HepG2 (cell line): Measurements from ENCODE around the gene CSTF2. TPM values are rescaled to one million over a fixed set of nuclear protein-coding genes. Genes with fewer than 3 reads are reported as not detected.

Experiments used
- ATRX ChIP-seq: sonication (generic); formaldehyde crosslinking; IDR thresholded peaks from 2 replicates; pipeline ENCODE4 v1.4.0; 2020; ENCODE audit warnings: missing genetic modification reagents, borderline replicate concordance
- DNMT1 ChIP-seq: sonication (generic); formaldehyde crosslinking; IDR thresholded peaks from 2 replicates; pipeline ENCODE4 v1.5.1; 2020; ENCODE audit warnings: mild to moderate bottlenecking, missing genetic modification reagents
- EP300 ChIP-seq, 3 experiments: sonication (generic) in 1 of 3; formaldehyde crosslinking in 1 of 3; IDR thresholded peaks; 2 replicates each; pipeline versions ENCODE4 v1.5.1 to v1.6.1; 2011 to 2020; ENCODE audit warnings: low read depth in 2 of 3, low read length in 2 of 3, borderline replicate concordance in 1 of 3, improper control_type of control experiment in 1 of 3, mild to moderate bottlenecking in 1 of 3, missing genetic modification reagents in 1 of 3, moderate library complexity in 1 of 3
- KDM1A ChIP-seq: IDR thresholded peaks from 2 replicates; pipeline ENCODE4 v1.6.1; 2016; ENCODE audit warnings: missing compliant biosample characterization
- LCORL ChIP-seq, 2 experiments: fragments of 450-650 bp in 1 of 2; sonication (generic) in 1 of 2; formaldehyde crosslinking in 1 of 2; IDR thresholded peaks; 2 replicates each; pipeline versions ENCODE4 v1.5.0 to v1.6.1; 2017 to 2020; ENCODE audit warnings: antibody characterized with exemption in 1 of 2, missing genetic modification reagents in 1 of 2
- NR2F6 ChIP-seq, 2 experiments: IDR thresholded peaks; 2 replicates each; pipeline ENCODE4 v1.6.1; 2016; ENCODE audit warnings: antibody characterized with exemption in 1 of 2, mild to moderate bottlenecking in 1 of 2
- PAWR ChIP-seq: sonication (generic); formaldehyde crosslinking; IDR thresholded peaks from 2 replicates; pipeline ENCODE4 v1.4.0; 2020; ENCODE audit warnings: missing genetic modification reagents, mild to moderate bottlenecking, borderline replicate concordance
- PPARG ChIP-seq: conservative IDR thresholded peaks from 2 replicates; pipeline ENCODE4 v1.6.1; 2016; ENCODE audit warnings: missing biosample characterization, missing genetic modification reagents
- RBAK ChIP-seq: sonication (generic); formaldehyde crosslinking; IDR thresholded peaks from 2 replicates; pipeline ENCODE4 v1.5.1; 2020; ENCODE audit warnings: mild to moderate bottlenecking, missing genetic modification reagents
- RFX3 ChIP-seq: IDR thresholded peaks from 2 replicates; pipeline ENCODE4 v1.6.1; 2016; ENCODE audit warnings: missing biosample characterization, missing genetic modification reagents
- SIN3B ChIP-seq: fragments of 150-350 bp; IDR thresholded peaks from 2 replicates; pipeline ENCODE4 v1.6.1; 2014; ENCODE audit warnings: low read length
- SMAD9 ChIP-seq: sonication (generic); formaldehyde crosslinking; IDR thresholded peaks from 2 replicates; pipeline ENCODE4 v1.5.1; 2020; ENCODE audit warnings: mild to moderate bottlenecking, missing genetic modification reagents
- TAF1 ChIP-seq: sonication (generic); formaldehyde crosslinking; IDR thresholded peaks from 2 replicates; pipeline ENCODE4 v1.4.0; 2020; ENCODE audit warnings: missing genetic modification reagents
- TOE1 ChIP-seq: sonication (generic); formaldehyde crosslinking; IDR thresholded peaks from 2 replicates; pipeline ENCODE4 v1.4.0; 2020; ENCODE audit warnings: mild to moderate bottlenecking, missing genetic modification reagents
- ZMYM4 ChIP-seq: sonication (generic); formaldehyde crosslinking; IDR thresholded peaks from 2 replicates; pipeline ENCODE4 v1.8.1; 2023; ENCODE audit warnings: mild to moderate bottlenecking, missing genetic modification reagents
- ZNF136 ChIP-seq: sonication (generic); formaldehyde crosslinking; IDR thresholded peaks from 2 replicates; pipeline ENCODE4 v1.8.1; 2022; ENCODE audit warnings: low read depth, mild to moderate bottlenecking, moderate library complexity, missing genetic modification reagents
- ZNF160 ChIP-seq: sonication (generic); formaldehyde crosslinking; IDR thresholded peaks from 2 replicates; pipeline ENCODE4 v1.8.0; 2022; ENCODE audit warnings: mild to moderate bottlenecking, inconsistent platforms, missing genetic modification reagents
- ZNF343 ChIP-seq: sonication (generic); formaldehyde crosslinking; IDR thresholded peaks from 2 replicates; pipeline ENCODE4 v1.4.0; 2020; ENCODE audit warnings: mild to moderate bottlenecking, missing genetic modification reagents
- ZNF503 ChIP-seq: sonication (generic); formaldehyde crosslinking; IDR thresholded peaks from 2 replicates; pipeline ENCODE4 v1.4.0; 2020; ENCODE audit warnings: missing genetic modification reagents
- ZNF737 ChIP-seq: sonication (generic); formaldehyde crosslinking; IDR thresholded peaks from 2 replicates; pipeline ENCODE4 v1.5.0; 2020; ENCODE audit warnings: missing genetic modification reagents, mild to moderate bottlenecking, borderline replicate concordance
- ZSCAN21 ChIP-seq: sonication (generic); formaldehyde crosslinking; IDR thresholded peaks from 2 replicates; pipeline ENCODE4 v1.8.0; 2022; ENCODE audit warnings: mild to moderate bottlenecking, missing genetic modification reagents, moderate library complexity, borderline replicate concordance
- polyA plus RNA-seq, 8 experiments: library from polyadenylated mRNA; depleted of rRNA in 3 of 8; stranded (reverse) in 7 of 8; unstranded in 1 of 8; fragments of >200 nt; fragmentation: Illumina TruSeq in 4 of 8; extraction: Trizol in 4 of 8; gene quantifications; 2 replicates each; pipeline versions ENCODE4 v1.2.1 to v1.2.3, GENCODE V29; 2011 to 2016; ENCODE audit warnings: low read depth in 4 of 8, missing spikeins in 1 of 8, mixed read lengths in 1 of 8; ENCODE audit not compliant: insufficient read depth in 1 of 8
- total RNA-seq, 5 experiments: library from RNA; depleted of rRNA; stranded (reverse); fragments of >200 nt; fragmentation: Illumina TruSeq; extraction: Trizol; gene quantifications; 2 replicates each; pipeline ENCODE4 v1.2.3, GENCODE V29; 2016; ENCODE audit warnings: low read depth in 1 of 5
- TF ChIP-seq, protein P1 (sequence below): sonication (generic); formaldehyde crosslinking; IDR thresholded peaks from 2 replicates; pipeline ENCODE4 v1.8.1; 2023; ENCODE audit warnings: mild to moderate bottlenecking, missing genetic modification reagents
- TF ChIP-seq, protein P2 (sequence below): sonication (generic); formaldehyde crosslinking; IDR thresholded peaks from 2 replicates; pipeline ENCODE4 v1.4.0; 2020; ENCODE audit warnings: mild to moderate bottlenecking, missing genetic modification reagents
- TF ChIP-seq, protein P3 (sequence below): sonication (generic); formaldehyde crosslinking; IDR thresholded peaks from 2 replicates; pipeline ENCODE4 v1.8.0; 2022; ENCODE audit warnings: mild to moderate bottlenecking, missing genetic modification reagents; ENCODE audit not compliant: insufficient replicate concordance

Gene CSTF2
- total and polyA plus RNA-seq, 2 of the 13 experiments (the other 11 are each of a cell fraction or from before 2014, with no cell fraction given), result 19.7 to 26.7 TPM

- TF ChIP-seq, protein P1, sequence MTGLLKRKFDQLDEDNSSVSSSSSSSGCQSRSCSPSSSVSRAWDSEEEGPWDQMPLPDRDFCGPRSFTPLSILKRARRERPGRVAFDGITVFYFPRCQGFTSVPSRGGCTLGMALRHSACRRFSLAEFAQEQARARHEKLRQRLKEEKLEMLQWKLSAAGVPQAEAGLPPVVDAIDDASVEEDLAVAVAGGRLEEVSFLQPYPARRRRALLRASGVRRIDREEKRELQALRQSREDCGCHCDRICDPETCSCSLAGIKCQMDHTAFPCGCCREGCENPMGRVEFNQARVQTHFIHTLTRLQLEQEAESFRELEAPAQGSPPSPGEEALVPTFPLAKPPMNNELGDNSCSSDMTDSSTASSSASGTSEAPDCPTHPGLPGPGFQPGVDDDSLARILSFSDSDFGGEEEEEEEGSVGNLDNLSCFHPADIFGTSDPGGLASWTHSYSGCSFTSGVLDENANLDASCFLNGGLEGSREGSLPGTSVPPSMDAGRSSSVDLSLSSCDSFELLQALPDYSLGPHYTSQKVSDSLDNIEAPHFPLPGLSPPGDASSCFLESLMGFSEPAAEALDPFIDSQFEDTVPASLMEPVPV (CRISPR knock-in tag), result no peak; the same call in 1 of the 2 replicates
- TF ChIP-seq TAF1 (CRISPR knock-in tag) (peak; percentile 80; the same call in 1 of the 2 replicates), ZNF136 (CRISPR knock-in tag) (no peak), ZNF160 (CRISPR knock-in tag) (no peak), NR2F6 (IDR thresholded peaks at IDR 0.05) (no peak), NR2F6 (CRISPR knock-in tag; IDR thresholded peaks at IDR 0.05) (no peak), LCORL (IDR thresholded peaks at IDR 0.05) (no peak), LCORL (CRISPR knock-in tag; IDR thresholded peaks at IDR 0.05) (peak; percentile 58; the same call in 1 of the 2 replicates), RFX3 (peak; percentile 50), TOE1 (CRISPR knock-in tag) (no peak), ZNF737 (no peak), RBAK (CRISPR knock-in tag) (no peak), EP300 (IDR thresholded peaks at IDR 0.05; ENCODE audit: low read depth in 2 of 2, low read length in 2 of 2) (no peak), EP300 (CRISPR knock-in tag; IDR thresholded peaks at IDR 0.05; ENCODE audit: borderline replicate concordance) (no peak), ZNF503 (CRISPR knock-in tag) (no peak), PPARG (CRISPR knock-in tag) (no peak), ZMYM4 (CRISPR knock-in tag) (peak; percentile 68; the same call in 1 of the 2 replicates), ZNF343 (CRISPR knock-in tag) (no peak), KDM1A (CRISPR knock-in tag) (no peak), SMAD9 (CRISPR knock-in tag) (no peak), SIN3B (peak; percentile 87), ZSCAN21 (CRISPR knock-in tag) (no peak), PAWR (CRISPR knock-in tag) (no peak), DNMT1 (CRISPR knock-in tag) (no peak), ATRX (no peak)
- TF ChIP-seq, protein P2, sequence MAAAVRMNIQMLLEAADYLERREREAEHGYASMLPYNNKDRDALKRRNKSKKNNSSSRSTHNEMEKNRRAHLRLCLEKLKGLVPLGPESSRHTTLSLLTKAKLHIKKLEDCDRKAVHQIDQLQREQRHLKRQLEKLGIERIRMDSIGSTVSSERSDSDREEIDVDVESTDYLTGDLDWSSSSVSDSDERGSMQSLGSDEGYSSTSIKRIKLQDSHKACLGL (CRISPR knock-in tag), result no peak
- TF ChIP-seq, protein P3, sequence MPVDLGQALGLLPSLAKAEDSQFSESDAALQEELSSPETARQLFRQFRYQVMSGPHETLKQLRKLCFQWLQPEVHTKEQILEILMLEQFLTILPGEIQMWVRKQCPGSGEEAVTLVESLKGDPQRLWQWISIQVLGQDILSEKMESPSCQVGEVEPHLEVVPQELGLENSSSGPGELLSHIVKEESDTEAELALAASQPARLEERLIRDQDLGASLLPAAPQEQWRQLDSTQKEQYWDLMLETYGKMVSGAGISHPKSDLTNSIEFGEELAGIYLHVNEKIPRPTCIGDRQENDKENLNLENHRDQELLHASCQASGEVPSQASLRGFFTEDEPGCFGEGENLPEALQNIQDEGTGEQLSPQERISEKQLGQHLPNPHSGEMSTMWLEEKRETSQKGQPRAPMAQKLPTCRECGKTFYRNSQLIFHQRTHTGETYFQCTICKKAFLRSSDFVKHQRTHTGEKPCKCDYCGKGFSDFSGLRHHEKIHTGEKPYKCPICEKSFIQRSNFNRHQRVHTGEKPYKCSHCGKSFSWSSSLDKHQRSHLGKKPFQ (CRISPR knock-in tag), result no peak
These were observed at the start of gene CSTF2 (continued) for GRCh38 chrX:100819837-100820666.
